OCI-LY1 (cell line): ENCODE measurements around the gene RPL35.
A peak's percentile ranks its signal among the peaks of the same experiment; 100 is the strongest.
"Not testable (repeated sequence)": the region's sequence is repeated elsewhere in the genome, so short reads cannot be mapped to it uniquely, and the experiment has no call there.

ENCODE experiments used
- H2AFZ ChIP-seq: fragments of 200-600 bp; sonication (generic), shearing (Covaris generic); 2 replicates; pipeline ENCODE4 v1.6.0; 2014; ENCODE audit warnings: antibody characterized with exemption, mild to moderate bottlenecking, low read length
- H3F3A ChIP-seq: fragments of 200-600 bp; sonication (generic), shearing (Covaris generic); 2 replicates; pipeline ENCODE4 v1.6.0; 2014; ENCODE audit warnings: mild to moderate bottlenecking, antibody characterized with exemption, low read length, moderate library complexity; ENCODE audit not compliant: insufficient read depth
- H3K27ac ChIP-seq: fragments of 200-600 bp; sonication (generic); 2 replicates; pipeline ENCODE4 v1.5.1; 2014; ENCODE audit warnings: low read length, mixed run types, mild to moderate bottlenecking, low read depth; ENCODE audit not compliant: poor library complexity, severe bottlenecking
- H3K27me3 ChIP-seq: fragments of 200-600 bp; sonication (generic); 2 replicates; pipeline ENCODE4 v1.6.0; 2014; ENCODE audit warnings: antibody characterized with exemption, mild to moderate bottlenecking, low read length, moderate library complexity; ENCODE audit not compliant: insufficient read depth
- H3K36me3 ChIP-seq: fragments of 200-600 bp; sonication (generic); 2 replicates; pipeline ENCODE4 v1.6.1; 2014; ENCODE audit warnings: mild to moderate bottlenecking, antibody characterized with exemption, low read length, moderate library complexity, mixed read lengths; ENCODE audit not compliant: insufficient read depth
- H3K4me1 ChIP-seq: fragments of 200-600 bp; sonication (generic); 2 replicates; pipeline ENCODE4 v1.5.1; 2014; ENCODE audit warnings: mild to moderate bottlenecking, low read length, moderate library complexity; ENCODE audit not compliant: insufficient read depth, severe bottlenecking
- H3K4me2 ChIP-seq: fragments of 200-600 bp; sonication (generic), shearing (Covaris generic); 2 replicates; pipeline ENCODE4 v1.6.1; 2014; ENCODE audit warnings: low read length
- H3K4me3 ChIP-seq: fragments of 200-600 bp; sonication (generic); 2 replicates; pipeline ENCODE4 v1.5.1; 2014; ENCODE audit warnings: low read length, low read depth, mild to moderate bottlenecking, mixed read lengths; ENCODE audit not compliant: poor library complexity, severe bottlenecking
- H3K79me2 ChIP-seq: fragments of 200-600 bp; shearing (Covaris generic); 2 replicates; pipeline ENCODE4 v1.6.1; 2016; ENCODE audit warnings: mixed run types, low read length, mixed read lengths; ENCODE audit not compliant: insufficient read depth
- H3K9ac ChIP-seq: fragments of 200-600 bp; sonication (generic), shearing (Covaris generic); 2 replicates; pipeline ENCODE4 v1.6.1; 2014; ENCODE audit warnings: mild to moderate bottlenecking, low read length, mixed read lengths
- H3K9me2 ChIP-seq: fragments of 200-600 bp; sonication (generic), shearing (Covaris generic); 2 replicates; pipeline ENCODE4 v1.6.1; 2014; ENCODE audit warnings: low read depth, mild to moderate bottlenecking, low read length, mixed read lengths
- H3K9me3 ChIP-seq: fragments of 200-600 bp; shearing (Covaris generic); 2 replicates; pipeline ENCODE4 v1.6.1; 2014; ENCODE audit warnings: low read length, mixed read lengths
- H4K20me1 ChIP-seq: fragments of 200-600 bp; sonication (generic), shearing (Covaris generic); 2 replicates; pipeline ENCODE4 v1.6.0; 2016; ENCODE audit warnings: mild to moderate bottlenecking, low read length; ENCODE audit not compliant: insufficient read depth
- CTCF ChIP-seq: fragments of 200-600 bp; sonication (generic), shearing (Covaris generic); IDR thresholded peaks from 2 replicates; pipeline ENCODE4 v1.5.1; 2017; ENCODE audit warnings: mild to moderate bottlenecking, antibody characterized with exemption, low read length, moderate library complexity, mixed read lengths
- EZH2 ChIP-seq: fragments of 200-600 bp; sonication (generic), shearing (Covaris generic); IDR thresholded peaks from 2 replicates; pipeline ENCODE4 v1.8.0; 2017; ENCODE audit warnings: borderline replicate concordance, mixed run types, mild to moderate bottlenecking, antibody characterized with exemption, low read length, moderate library complexity, mixed read lengths

RPL35 gene

GRCh38 chr9:124840300-124840833 is 21.4 kb downstream of the RPL35 start:
- H3K4me2 ChIP-seq = peak overlapping the region; percentile 44
- H3K9ac ChIP-seq = no peak overlapping the region
- no peaks in the 10 kb centered on the region for H4K20me1 ChIP-seq
- TF ChIP-seq CTCF (peak; percentile 84), EZH2 (no peak)
- no peaks in the 10 kb centered on the region for H3K9me3 ChIP-seq
- H3K27me3 ChIP-seq = no peaks in the 10 kb centered on the region
- no peaks in the 10 kb centered on the region for H3F3A ChIP-seq
- H3K79me2 ChIP-seq = no peaks in the 10 kb centered on the region
- no peak overlapping the region for H3K27ac ChIP-seq
- H3K9me2 ChIP-seq = no peaks in the 10 kb centered on the region
- H2AFZ ChIP-seq = no peak overlapping the region
- peaks cover 12% of the 10 kb centered on the region for H3K4me1 ChIP-seq
- no peak overlapping the region for H3K4me3 ChIP-seq
- no peaks in the 10 kb centered on the region for H3K36me3 ChIP-seq

- no peaks in the 10 kb centered on the region for H3K9me2 ChIP-seq
- H3K79me2 ChIP-seq = no peaks in the 10 kb centered on the region
- H2AFZ ChIP-seq = no peak overlapping the region
- H4K20me1 ChIP-seq = no peaks in the 10 kb centered on the region
- H3K4me3 ChIP-seq = no peak overlapping the region
- H3K4me1 ChIP-seq = peaks cover 7% of the 10 kb centered on the region
- no peak overlapping the region; the same call in 1 of the 2 replicates for H3K4me2 ChIP-seq
- no peaks in the 10 kb centered on the region for H3K9me3 ChIP-seq
- H3F3A ChIP-seq = no peaks in the 10 kb centered on the region
- H3K9ac ChIP-seq = no peak overlapping the region
- no peaks in the 10 kb centered on the region for H3K27me3 ChIP-seq
- TF ChIP-seq EZH2 (no peak), CTCF (peak; percentile 48; the same call in 1 of the 2 replicates)
- H3K27ac ChIP-seq = no peak overlapping the region
- no peaks in the 10 kb centered on the region for H3K36me3 ChIP-seq
Measured at GRCh38 chr9:124839612-124840299, 22.0 kb downstream of the RPL35 start.

- not testable (repeated sequence) for H3K4me3 ChIP-seq, H3F3A ChIP-seq, H4K20me1 ChIP-seq, H3K27me3 ChIP-seq, H3K4me2 ChIP-seq, H2AFZ ChIP-seq, H3K79me2 ChIP-seq, H3K36me3 ChIP-seq, H3K9ac ChIP-seq, H3K9me2 ChIP-seq, H3K9me3 ChIP-seq, H3K27ac ChIP-seq, H3K4me1 ChIP-seq
Measured at GRCh38 chr9:124838567-124839275, 23.0 kb downstream of the RPL35 start.

GRCh38 chr9:124838132-124838531 is 23.6 kb downstream of the RPL35 start:
- not testable (repeated sequence) for H3K4me3 ChIP-seq, H3F3A ChIP-seq, H3K79me2 ChIP-seq, H3K27ac ChIP-seq, H4K20me1 ChIP-seq, H2AFZ ChIP-seq, H3K27me3 ChIP-seq, H3K9ac ChIP-seq, H3K36me3 ChIP-seq, H3K9me2 ChIP-seq, H3K4me1 ChIP-seq, H3K9me3 ChIP-seq, H3K4me2 ChIP-seq
